ENCODE measurements around the gene LRRC32. TPM values are rescaled to one million over a fixed set of nuclear protein-coding genes. Genes with fewer than 3 reads are reported as not detected.

LRRC32 gene
- polyA plus RNA-seq, 1 donor from 2014 or later = not detected

GRCh38 chr11:76653674-76654284, 16.8 kb downstream of the LRRC32 start:
- Histone ChIP-seq H3K79me2 (replicated peaks; ENCODE audit: insufficient read depth, low read length) (no peaks in the 10 kb centered on the region), H3K9me2 (ENCODE audit: insufficient read depth, low read length) (no peaks in the 10 kb centered on the region), H3K9ac (ENCODE audit: low read length) (no peak overlapping the region), H3K27ac (ENCODE audit: low read length) (no peak overlapping the region), H3K27me3 (ENCODE audit: insufficient read depth, low read depth, low read length) (no peaks in the 10 kb centered on the region), H3K4me2 (ENCODE audit: low read length) (no peak overlapping the region), H2AFZ (ENCODE audit: low read depth, low read length) (no peak overlapping the region), H3K4me3 (ENCODE audit: low read length) (no peak overlapping the region), H3K36me3 (ENCODE audit: insufficient read depth, low read length) (no peaks in the 10 kb centered on the region), H3K9me3 (ENCODE audit: low read length) (no peaks in the 10 kb centered on the region), H3F3A (ENCODE audit: insufficient read depth, low read length, poor library complexity, severe bottlenecking) (no peaks in the 10 kb centered on the region), H4K20me1 (ENCODE audit: insufficient read depth) (no peaks in the 10 kb centered on the region)
- TF ChIP-seq CTCF (IDR thresholded peaks at IDR 0.05; ENCODE audit: poor library complexity, severe bottlenecking) = no peak
- no peak for TF ChIP-seq EP300 (conservative IDR thresholded peaks at IDR 0.05; ENCODE audit: poor library complexity, severe bottlenecking)
- TF ChIP-seq SMC3 (conservative IDR thresholded peaks at IDR 0.05; ENCODE audit: poor library complexity) = no peak
- no peak for TF ChIP-seq POLR2AphosphoS5 (IDR thresholded peaks at IDR 0.05)

DNA sequence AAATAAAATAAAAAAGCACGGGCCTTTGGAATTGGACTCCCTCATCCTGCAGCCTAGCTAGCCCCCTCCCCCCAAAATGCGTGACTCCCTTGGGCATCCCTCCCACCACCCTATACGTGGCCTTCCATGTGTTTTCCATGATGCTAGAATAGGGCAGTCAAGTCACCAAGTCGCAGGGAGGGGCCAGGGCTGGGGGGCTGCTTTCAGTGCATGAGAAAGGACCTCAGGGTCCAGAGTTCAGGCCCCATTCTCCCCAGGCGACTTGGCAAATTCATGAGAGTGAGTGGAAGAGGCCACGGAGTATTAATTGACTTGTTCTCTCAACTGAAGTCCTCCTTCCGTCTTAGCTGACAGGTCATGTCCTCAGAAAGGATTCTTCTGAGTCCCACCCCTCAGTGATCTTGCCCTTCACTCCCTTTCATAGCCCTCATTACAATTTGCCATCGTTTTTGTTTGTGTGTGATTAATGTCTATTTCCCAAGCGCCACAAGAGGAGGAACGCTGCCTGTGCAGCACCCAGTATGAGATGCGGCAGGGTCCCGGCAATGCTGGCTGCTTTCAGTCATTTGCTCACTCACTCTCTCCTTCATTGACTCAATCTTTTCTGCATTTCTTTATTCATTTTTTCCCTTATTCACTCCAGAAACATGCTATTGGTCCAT, 17.4 kb downstream of the LRRC32 start:
- H3K9me3 ChIP-seq (ENCODE audit: low read length) = no peaks in the 10 kb centered on the region
- no peaks in the 10 kb centered on the region for H3K27me3 ChIP-seq (ENCODE audit: insufficient read depth, low read depth, low read length)
- H3K9me2 ChIP-seq (ENCODE audit: insufficient read depth, low read length) = no peaks in the 10 kb centered on the region
- H3K36me3 ChIP-seq (ENCODE audit: insufficient read depth, low read length) = no peaks in the 10 kb centered on the region
- H3K27ac ChIP-seq (ENCODE audit: low read length) = no peak overlapping the region
- no peaks in the 10 kb centered on the region for H3F3A ChIP-seq (ENCODE audit: insufficient read depth, low read length, poor library complexity, severe bottlenecking)
- no peak overlapping the region for H2AFZ ChIP-seq (ENCODE audit: low read depth, low read length)
- H3K9ac ChIP-seq (ENCODE audit: low read length) = no peak overlapping the region
- H3K4me2 ChIP-seq (ENCODE audit: low read length) = no peak overlapping the region
- no peaks in the 10 kb centered on the region for H3K79me2 ChIP-seq (replicated peaks; ENCODE audit: insufficient read depth, low read length)
- TF ChIP-seq EZH2 (IDR thresholded peaks at IDR 0.05; ENCODE audit: borderline replicate concordance, insufficient read depth, low read length, poor library complexity, severe bottlenecking) (no peak), POLR2AphosphoS5 (IDR thresholded peaks at IDR 0.05) (no peak), RAD21 (conservative IDR thresholded peaks at IDR 0.05) (no peak), CTCF (IDR thresholded peaks at IDR 0.05; ENCODE audit: poor library complexity, severe bottlenecking) (no peak), SMC3 (conservative IDR thresholded peaks at IDR 0.05; ENCODE audit: poor library complexity) (no peak), EP300 (conservative IDR thresholded peaks at IDR 0.05; ENCODE audit: poor library complexity, severe bottlenecking) (no peak), REST (IDR thresholded peaks at IDR 0.05; ENCODE audit: borderline replicate concordance) (no peak), TAF1 (IDR thresholded peaks at IDR 0.05; ENCODE audit: low read depth) (no peak), MXI1 (conservative IDR thresholded peaks at IDR 0.05; ENCODE audit: poor library complexity, severe bottlenecking) (no peak)
- H4K20me1 ChIP-seq (ENCODE audit: insufficient read depth) = no peaks in the 10 kb centered on the region
- H3K4me3 ChIP-seq (ENCODE audit: low read length) = no peak overlapping the region

Data from neural cell (in vitro differentiated cells).